HepG2 (cell line): ENCODE data around the gene HDLBP. TPM values are rescaled to one million over a fixed set of nuclear protein-coding genes. Genes with fewer than 3 reads are reported as not detected.
A peak's percentile ranks its signal among the peaks of the same experiment; 100 is the strongest.

Experiments used
- ARNT2 ChIP-seq: sonication (generic); formaldehyde crosslinking; IDR thresholded peaks from 2 replicates; pipeline ENCODE4 v1.8.0; 2022; ENCODE audit warnings: mild to moderate bottlenecking, low read depth, missing genetic modification reagents, moderate library complexity
- BRCA1 ChIP-seq: sonication (generic); formaldehyde crosslinking; IDR thresholded peaks from 2 replicates; pipeline ENCODE4 v1.4.0; 2020; ENCODE audit warnings: missing genetic modification reagents
- CC2D1A ChIP-seq: sonication (generic); formaldehyde crosslinking; IDR thresholded peaks from 2 replicates; pipeline ENCODE4 v1.8.1; 2023; ENCODE audit warnings: mild to moderate bottlenecking, missing genetic modification reagents
- JUNB ChIP-seq: sonication (generic); formaldehyde crosslinking; IDR thresholded peaks from 2 replicates; pipeline ENCODE4 v1.8.0; 2022; ENCODE audit warnings: missing genetic modification reagents, mild to moderate bottlenecking, borderline replicate concordance
- KLF6 ChIP-seq: IDR thresholded peaks from 2 replicates; pipeline ENCODE4 v1.8.0; 2016; ENCODE audit warnings: missing biosample characterization, missing genetic modification reagents
- KMT2B ChIP-seq: IDR thresholded peaks from 2 replicates; pipeline ENCODE4 v1.6.1; 2016; ENCODE audit warnings: missing genetic modification reagents, missing compliant biosample characterization
- MIXL1 ChIP-seq: IDR thresholded peaks from 2 replicates; pipeline ENCODE4 v1.6.1; 2016
- RNF219 ChIP-seq: sonication (generic); formaldehyde crosslinking; IDR thresholded peaks from 2 replicates; pipeline ENCODE4 v1.5.0; 2020; ENCODE audit warnings: mild to moderate bottlenecking, missing genetic modification reagents
- SNAPC2 ChIP-seq: sonication (generic); formaldehyde crosslinking; IDR thresholded peaks from 2 replicates; pipeline ENCODE4 v1.8.1; 2022; ENCODE audit warnings: mild to moderate bottlenecking, missing genetic modification reagents
- SOX13 ChIP-seq, 3 experiments: fragments of 450-650 bp in 1 of 3; sonication (generic) in 1 of 3; formaldehyde crosslinking in 1 of 3; IDR thresholded peaks in 2 of 3; conservative IDR thresholded peaks in 1 of 3; 2 replicates each; pipeline versions ENCODE4 v1.5.0 to v1.6.1; 2016 to 2020; ENCODE audit warnings: antibody characterized with exemption in 1 of 3, mild to moderate bottlenecking in 1 of 3, missing compliant biosample characterization in 1 of 3, missing genetic modification reagents in 1 of 3, moderate library complexity in 1 of 3
- SP2 ChIP-seq: sonication (generic); formaldehyde crosslinking; IDR thresholded peaks from 2 replicates; pipeline ENCODE4 v1.5.1; 2020; ENCODE audit warnings: mild to moderate bottlenecking, missing genetic modification reagents
- TSC22D2 ChIP-seq: sonication (generic); formaldehyde crosslinking; IDR thresholded peaks from 2 replicates; pipeline ENCODE4 v1.5.1; 2020; ENCODE audit warnings: missing genetic modification reagents, mild to moderate bottlenecking, borderline replicate concordance
- ZBTB21 ChIP-seq: sonication (generic); formaldehyde crosslinking; IDR thresholded peaks from 2 replicates; pipeline ENCODE4 v1.4.0; 2020; ENCODE audit warnings: missing genetic modification reagents
- ZNF121 ChIP-seq: sonication (generic); formaldehyde crosslinking; IDR thresholded peaks from 2 replicates; pipeline ENCODE4 v1.5.0; 2020; ENCODE audit warnings: mild to moderate bottlenecking, missing genetic modification reagents
- ZNF138 ChIP-seq: sonication (generic); formaldehyde crosslinking; IDR thresholded peaks from 2 replicates; pipeline ENCODE4 v1.5.0; 2020; ENCODE audit warnings: mild to moderate bottlenecking, low read depth, missing genetic modification reagents
- ZNF234 ChIP-seq: sonication (generic); formaldehyde crosslinking; conservative IDR thresholded peaks from 2 replicates; pipeline ENCODE4 v1.5.1; 2020; ENCODE audit warnings: mild to moderate bottlenecking, missing genetic modification reagents
- ZNF282 ChIP-seq: fragments of 450-650 bp; IDR thresholded peaks from 2 replicates; pipeline ENCODE4 v1.6.1; 2018; ENCODE audit not compliant: partially characterized antibody
- ZNF749 ChIP-seq: sonication (generic); formaldehyde crosslinking; IDR thresholded peaks from 2 replicates; pipeline ENCODE4 v1.8.0; 2022; ENCODE audit warnings: mild to moderate bottlenecking, missing genetic modification reagents, moderate library complexity, borderline replicate concordance
- ZNF790 ChIP-seq: sonication (generic); formaldehyde crosslinking; IDR thresholded peaks from 2 replicates; pipeline ENCODE4 v1.8.0; 2022; ENCODE audit warnings: missing genetic modification reagents, mild to moderate bottlenecking, borderline replicate concordance
- ZNF83 ChIP-seq: sonication (generic); formaldehyde crosslinking; IDR thresholded peaks from 2 replicates; pipeline ENCODE4 v1.4.0; 2020; ENCODE audit warnings: missing genetic modification reagents, mild to moderate bottlenecking, borderline replicate concordance
- polyA plus RNA-seq, 8 experiments: library from polyadenylated mRNA; depleted of rRNA in 3 of 8; stranded (reverse) in 7 of 8; unstranded in 1 of 8; fragments of >200 nt; fragmentation: Illumina TruSeq in 4 of 8; extraction: Trizol in 4 of 8; gene quantifications; 2 replicates each; pipeline versions ENCODE4 v1.2.1 to v1.2.3, GENCODE V29; 2011 to 2016; ENCODE audit warnings: low read depth in 4 of 8, missing spikeins in 1 of 8, mixed read lengths in 1 of 8; ENCODE audit not compliant: insufficient read depth in 1 of 8
- total RNA-seq, 5 experiments: library from RNA; depleted of rRNA; stranded (reverse); fragments of >200 nt; fragmentation: Illumina TruSeq; extraction: Trizol; gene quantifications; 2 replicates each; pipeline ENCODE4 v1.2.3, GENCODE V29; 2016; ENCODE audit warnings: low read depth in 1 of 5
- TF ChIP-seq, protein P1 (sequence below): sonication (generic); formaldehyde crosslinking; conservative IDR thresholded peaks from 2 replicates; pipeline ENCODE4 v1.5.0; 2020; ENCODE audit warnings: missing genetic modification reagents
- TF ChIP-seq, protein P2 (sequence below): sonication (generic); formaldehyde crosslinking; IDR thresholded peaks from 2 replicates; pipeline ENCODE4 v1.5.0; 2020; ENCODE audit warnings: missing genetic modification reagents
- TF ChIP-seq, protein P3 (sequence below): sonication (generic); formaldehyde crosslinking; IDR thresholded peaks from 2 replicates; pipeline ENCODE4 v1.9.0; 2021; ENCODE audit warnings: missing genetic modification reagents, mild to moderate bottlenecking, borderline replicate concordance

HDLBP gene
- total and polyA plus RNA-seq, 2 of the 13 experiments (the other 11 are each of a cell fraction or from before 2014, with no cell fraction given) = 464 to 707 TPM

GRCh38 chr2:241271706-241272302 lies 43.7 kb downstream of the HDLBP start (continued):
- TF ChIP-seq RNF219 (CRISPR knock-in tag) (no peak), ZNF790 (no peak), TSC22D2 (CRISPR knock-in tag) (no peak), CC2D1A (no peak), ZNF282 (no peak), MIXL1 (CRISPR knock-in tag) (no peak), ZNF83 (0 out of 2 replicates have a peak, but pooled peaks have one; percentile 60), BRCA1 (CRISPR knock-in tag) (0 out of 2 replicates have a peak, but pooled peaks have one; percentile 48), JUNB (no peak), SNAPC2 (CRISPR knock-in tag) (no peak), ZNF121 (CRISPR knock-in tag) (no peak), KLF6 (CRISPR knock-in tag) (no peak), KMT2B (CRISPR knock-in tag) (no peak), SOX13 (IDR thresholded peaks at IDR 0.05) (no peak), SOX13 (CRISPR knock-in tag; conservative IDR thresholded peaks at IDR 0.05 in 1 of 2, IDR thresholded peaks at IDR 0.05 in 1 of 2) (no peak), ARNT2 (CRISPR knock-in tag) (0 out of 2 replicates have a peak, but pooled peaks have one; percentile 53), ZNF234 (CRISPR knock-in tag) (0 out of 2 replicates have a peak, but pooled peaks have one; percentile 33), ZNF138 (CRISPR knock-in tag) (peak; percentile 41; the same call in 1 of the 2 replicates), SP2 (CRISPR knock-in tag) (no peak), ZNF749 (CRISPR knock-in tag) (no peak), ZBTB21 (CRISPR knock-in tag) (no peak)
- TF ChIP-seq, protein P1, sequence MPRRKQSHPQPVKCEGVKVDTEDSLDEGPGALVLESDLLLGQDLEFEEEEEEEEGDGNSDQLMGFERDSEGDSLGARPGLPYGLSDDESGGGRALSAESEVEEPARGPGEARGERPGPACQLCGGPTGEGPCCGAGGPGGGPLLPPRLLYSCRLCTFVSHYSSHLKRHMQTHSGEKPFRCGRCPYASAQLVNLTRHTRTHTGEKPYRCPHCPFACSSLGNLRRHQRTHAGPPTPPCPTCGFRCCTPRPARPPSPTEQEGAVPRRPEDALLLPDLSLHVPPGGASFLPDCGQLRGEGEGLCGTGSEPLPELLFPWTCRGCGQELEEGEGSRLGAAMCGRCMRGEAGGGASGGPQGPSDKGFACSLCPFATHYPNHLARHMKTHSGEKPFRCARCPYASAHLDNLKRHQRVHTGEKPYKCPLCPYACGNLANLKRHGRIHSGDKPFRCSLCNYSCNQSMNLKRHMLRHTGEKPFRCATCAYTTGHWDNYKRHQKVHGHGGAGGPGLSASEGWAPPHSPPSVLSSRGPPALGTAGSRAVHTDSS = no peak
- TF ChIP-seq, protein P2, sequence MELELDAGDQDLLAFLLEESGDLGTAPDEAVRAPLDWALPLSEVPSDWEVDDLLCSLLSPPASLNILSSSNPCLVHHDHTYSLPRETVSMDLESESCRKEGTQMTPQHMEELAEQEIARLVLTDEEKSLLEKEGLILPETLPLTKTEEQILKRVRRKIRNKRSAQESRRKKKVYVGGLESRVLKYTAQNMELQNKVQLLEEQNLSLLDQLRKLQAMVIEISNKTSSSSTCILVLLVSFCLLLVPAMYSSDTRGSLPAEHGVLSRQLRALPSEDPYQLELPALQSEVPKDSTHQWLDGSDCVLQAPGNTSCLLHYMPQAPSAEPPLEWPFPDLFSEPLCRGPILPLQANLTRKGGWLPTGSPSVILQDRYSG (CRISPR knock-in tag) = no peak
- TF ChIP-seq, protein P3, sequence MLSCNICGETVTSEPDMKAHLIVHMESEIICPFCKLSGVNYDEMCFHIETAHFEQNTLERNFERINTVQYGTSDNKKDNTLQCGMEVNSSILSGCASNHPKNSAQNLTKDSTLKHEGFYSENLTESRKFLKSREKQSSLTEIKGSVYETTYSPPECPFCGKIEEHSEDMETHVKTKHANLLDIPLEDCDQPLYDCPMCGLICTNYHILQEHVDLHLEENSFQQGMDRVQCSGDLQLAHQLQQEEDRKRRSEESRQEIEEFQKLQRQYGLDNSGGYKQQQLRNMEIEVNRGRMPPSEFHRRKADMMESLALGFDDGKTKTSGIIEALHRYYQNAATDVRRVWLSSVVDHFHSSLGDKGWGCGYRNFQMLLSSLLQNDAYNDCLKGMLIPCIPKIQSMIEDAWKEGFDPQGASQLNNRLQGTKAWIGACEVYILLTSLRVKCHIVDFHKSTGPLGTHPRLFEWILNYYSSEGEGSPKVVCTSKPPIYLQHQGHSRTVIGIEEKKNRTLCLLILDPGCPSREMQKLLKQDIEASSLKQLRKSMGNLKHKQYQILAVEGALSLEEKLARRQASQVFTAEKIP = no peak
